ENCODE measurements around the gene RAB20.
"Not testable (repeated sequence)": the region's sequence is repeated elsewhere in the genome, so short reads cannot be mapped to it uniquely, and the experiment has no call there.

RAB20 gene

DNA sequence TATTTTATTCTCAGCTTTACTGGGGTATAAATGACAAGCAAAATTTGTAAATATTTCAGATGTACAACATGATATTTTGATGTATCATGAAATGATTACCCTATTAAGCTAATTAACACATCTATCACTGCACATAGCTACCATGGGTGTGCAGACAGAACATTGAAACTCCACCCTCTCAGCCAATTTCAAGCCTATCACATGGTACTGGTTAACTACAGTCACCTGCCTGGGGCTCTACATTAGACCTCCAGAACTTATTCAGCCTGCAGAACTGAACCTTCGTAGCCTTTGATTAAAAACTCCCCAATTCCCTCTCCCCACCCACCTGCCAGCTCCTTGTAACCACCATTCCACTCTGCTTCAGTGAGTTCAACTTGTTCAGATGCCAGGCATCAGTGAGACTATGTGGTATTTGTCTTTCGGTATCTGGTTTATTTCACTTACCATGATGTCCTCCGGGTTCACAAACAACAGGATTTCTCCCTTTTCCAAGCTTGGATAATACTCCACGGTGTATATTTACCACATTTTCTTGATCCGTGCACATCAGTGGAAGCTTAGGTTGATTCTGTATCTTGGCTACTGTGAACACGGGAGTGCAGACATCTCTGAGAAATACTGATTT, 19.2 kb downstream of the RAB20 start:
- no peak overlapping the region for H3K27ac ChIP-seq (ENCODE audit: low read depth, low read length)
- peaks cover 28 to 39% of the 10 kb centered on the region in 2 donors for H3K4me1 ChIP-seq (ENCODE audit: control insufficient read depth in 1 of 2, insufficient read depth in 2 of 2, low read length in 2 of 2)
- H3K9me3 ChIP-seq (ENCODE audit: control insufficient read depth in 1 of 2, low read length in 2 of 2) = no peaks in the 10 kb centered on the region
- peaks cover 0 to 6% of the 10 kb centered on the region in 2 donors for H3K36me3 ChIP-seq (ENCODE audit: control insufficient read depth in 1 of 2, insufficient read depth in 2 of 2, low read length in 2 of 2)
- H3K9ac ChIP-seq (ENCODE audit: low read depth in 1 of 2, low read length in 2 of 2) = no peak overlapping the region
- H3K4me3 ChIP-seq (ENCODE audit: low read depth in 1 of 2, low read length in 2 of 2) = no peak overlapping the region
- H3K27me3 ChIP-seq (ENCODE audit: control insufficient read depth in 1 of 2, insufficient read depth in 2 of 2, low read length in 2 of 2) = no peaks in the 10 kb centered on the region

DNA sequence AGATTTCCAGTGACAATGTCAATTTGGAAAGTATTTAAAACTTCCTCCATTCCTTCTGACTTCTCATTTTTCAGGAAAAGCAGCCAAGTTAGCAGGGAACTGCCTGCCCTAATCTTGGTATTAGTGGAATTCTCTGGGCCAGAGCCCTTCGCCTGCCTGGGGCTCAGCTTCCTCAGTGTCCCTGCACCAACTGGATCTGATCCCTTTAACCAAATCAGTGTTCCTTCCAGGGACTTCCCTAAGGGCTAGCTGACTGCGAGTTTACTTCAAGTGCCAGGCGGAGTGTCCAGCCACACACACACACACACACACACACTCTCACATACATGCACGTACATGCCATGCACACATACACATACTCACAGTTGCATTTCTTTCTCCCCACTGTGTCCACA, 20.0 kb downstream of the RAB20 start:
- no peaks in the 10 kb centered on the region for H3K9me3 ChIP-seq (ENCODE audit: control insufficient read depth in 1 of 2, low read length in 2 of 2)
- peaks cover 21 to 32% of the 10 kb centered on the region in 2 donors for H3K4me1 ChIP-seq (ENCODE audit: control insufficient read depth in 1 of 2, insufficient read depth in 2 of 2, low read length in 2 of 2)
- no peak overlapping the region for H3K4me3 ChIP-seq (ENCODE audit: low read depth in 1 of 2, low read length in 2 of 2)
- H3K9ac ChIP-seq (ENCODE audit: low read depth in 1 of 2, low read length in 2 of 2) = no peak overlapping the region
- H3K27ac ChIP-seq (ENCODE audit: low read depth, low read length) = no peak overlapping the region
- H3K36me3 ChIP-seq (ENCODE audit: control insufficient read depth in 1 of 2, insufficient read depth in 2 of 2, low read length in 2 of 2) = peaks cover 0 to 6% of the 10 kb centered on the region in 2 donors
- no peaks in the 10 kb centered on the region for H3K27me3 ChIP-seq (ENCODE audit: control insufficient read depth in 1 of 2, insufficient read depth in 2 of 2, low read length in 2 of 2)

DNA sequence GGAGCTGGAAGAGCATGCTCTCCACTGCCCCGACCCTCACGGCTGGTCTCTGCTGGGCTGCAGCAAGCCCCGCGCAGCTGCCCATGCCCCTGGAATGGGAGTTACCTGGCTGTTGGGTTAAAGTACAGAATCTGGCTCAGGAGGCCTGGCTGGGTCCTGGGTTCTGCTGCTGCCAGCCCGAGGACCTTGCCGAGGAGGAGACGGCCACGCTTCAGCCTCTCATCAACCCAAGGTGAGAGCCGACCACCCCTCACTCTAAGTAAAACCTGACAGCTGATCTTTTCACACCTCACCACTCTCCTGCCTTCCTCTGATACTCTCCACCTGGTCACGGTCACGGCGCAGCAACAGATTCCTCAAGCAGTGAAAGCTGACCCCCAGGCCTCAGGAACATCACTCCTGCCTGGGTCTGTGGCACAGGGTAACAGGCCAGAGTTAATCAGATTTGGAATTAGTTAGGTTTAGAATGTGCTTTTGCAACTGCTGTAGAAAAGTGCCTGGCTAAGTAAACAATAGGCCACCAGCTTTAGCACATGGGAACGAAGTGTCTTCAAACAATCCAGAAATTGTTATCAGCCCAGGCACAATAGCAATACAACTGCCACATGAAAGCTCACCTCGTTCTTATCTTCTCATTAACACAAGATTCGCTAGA, 20.5 kb downstream of the RAB20 start:
- H3K36me3 ChIP-seq (ENCODE audit: control insufficient read depth in 1 of 2, insufficient read depth in 2 of 2, low read length in 2 of 2) = peaks cover 0 to 6% of the 10 kb centered on the region in 2 donors
- no peaks in the 10 kb centered on the region for H3K27me3 ChIP-seq (ENCODE audit: control insufficient read depth in 1 of 2, insufficient read depth in 2 of 2, low read length in 2 of 2)
- no peak overlapping the region for H3K4me3 ChIP-seq (ENCODE audit: low read depth in 1 of 2, low read length in 2 of 2)
- no peak overlapping the region for H3K27ac ChIP-seq (ENCODE audit: low read depth, low read length)
- no peaks in the 10 kb centered on the region for H3K9me3 ChIP-seq (ENCODE audit: control insufficient read depth in 1 of 2, low read length in 2 of 2)
- peaks cover 17 to 28% of the 10 kb centered on the region in 2 donors for H3K4me1 ChIP-seq (ENCODE audit: control insufficient read depth in 1 of 2, insufficient read depth in 2 of 2, low read length in 2 of 2)
- no peak overlapping the region for H3K9ac ChIP-seq (ENCODE audit: low read depth in 1 of 2, low read length in 2 of 2)

DNA sequence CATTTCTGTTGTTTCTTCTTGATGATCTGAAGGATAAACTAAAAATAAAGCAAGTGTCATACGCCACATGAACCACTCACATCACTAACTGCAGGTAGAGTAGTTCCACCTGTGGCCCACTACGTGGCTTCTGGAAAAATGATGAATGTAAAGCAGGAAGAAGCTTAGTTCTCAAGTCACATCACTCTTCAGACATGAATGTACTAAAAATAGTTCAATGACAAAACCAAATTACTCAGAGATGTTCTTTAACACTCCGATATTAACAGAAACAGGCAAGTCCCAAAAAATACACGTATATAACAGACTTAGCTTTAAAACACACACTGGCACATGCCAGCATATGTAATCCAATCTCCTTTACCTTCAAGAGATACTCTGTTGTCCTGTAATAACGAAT, 21.6 kb downstream of the RAB20 start:
- Histone ChIP-seq H3K36me3 (ENCODE audit: control insufficient read depth in 1 of 2, insufficient read depth in 2 of 2, low read length in 2 of 2) (peaks cover 0 to 6% of the 10 kb centered on the region in 2 donors), H3K9me3 (ENCODE audit: control insufficient read depth in 1 of 2, low read length in 2 of 2) (no peaks in the 10 kb centered on the region), H3K4me1 (ENCODE audit: control insufficient read depth in 1 of 2, insufficient read depth in 2 of 2, low read length in 2 of 2) (peaks cover 17 to 22% of the 10 kb centered on the region in 2 donors), H3K27ac (ENCODE audit: low read depth, low read length) (no peak overlapping the region), H3K27me3 (ENCODE audit: control insufficient read depth in 1 of 2, insufficient read depth in 2 of 2, low read length in 2 of 2) (no peaks in the 10 kb centered on the region), H3K9ac (ENCODE audit: low read depth in 1 of 2, low read length in 2 of 2) (no peak overlapping the region), H3K4me3 (ENCODE audit: low read depth in 1 of 2, low read length in 2 of 2) (no peak overlapping the region)

DNA sequence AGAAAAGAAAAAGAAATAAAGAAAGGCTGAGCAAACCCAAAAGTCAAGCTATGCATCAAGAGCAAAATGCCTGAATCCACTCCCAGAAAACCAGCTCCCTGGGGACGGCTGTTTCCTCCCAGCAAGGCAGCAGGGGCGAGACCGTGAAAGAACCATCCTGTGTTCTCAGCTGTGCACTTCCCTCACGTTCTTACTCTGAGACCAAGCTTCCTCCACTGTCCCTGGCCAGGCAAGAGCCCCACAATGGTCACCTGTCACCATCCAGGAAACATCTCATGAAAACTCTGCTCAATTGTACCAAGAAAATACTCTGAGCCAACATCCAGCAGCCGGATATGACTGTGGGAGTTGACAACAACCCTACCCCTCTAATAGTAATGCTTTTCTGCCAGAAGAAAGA, 22.9 kb downstream of the RAB20 start:
- no peak overlapping the region for H3K9ac ChIP-seq (ENCODE audit: low read depth in 1 of 2, low read length in 2 of 2)
- H3K36me3 ChIP-seq (ENCODE audit: control insufficient read depth in 1 of 2, insufficient read depth in 2 of 2, low read length in 2 of 2) = peaks cover 0 to 6% of the 10 kb centered on the region in 2 donors
- peaks cover 17 to 22% of the 10 kb centered on the region in 2 donors for H3K4me1 ChIP-seq (ENCODE audit: control insufficient read depth in 1 of 2, insufficient read depth in 2 of 2, low read length in 2 of 2)
- no peak overlapping the region for H3K4me3 ChIP-seq (ENCODE audit: low read depth in 1 of 2, low read length in 2 of 2)
- no peaks in the 10 kb centered on the region for H3K9me3 ChIP-seq (ENCODE audit: control insufficient read depth in 1 of 2, low read length in 2 of 2)
- H3K27ac ChIP-seq (ENCODE audit: low read depth, low read length) = no peak overlapping the region
- no peaks in the 10 kb centered on the region for H3K27me3 ChIP-seq (ENCODE audit: control insufficient read depth in 1 of 2, insufficient read depth in 2 of 2, low read length in 2 of 2)

DNA sequence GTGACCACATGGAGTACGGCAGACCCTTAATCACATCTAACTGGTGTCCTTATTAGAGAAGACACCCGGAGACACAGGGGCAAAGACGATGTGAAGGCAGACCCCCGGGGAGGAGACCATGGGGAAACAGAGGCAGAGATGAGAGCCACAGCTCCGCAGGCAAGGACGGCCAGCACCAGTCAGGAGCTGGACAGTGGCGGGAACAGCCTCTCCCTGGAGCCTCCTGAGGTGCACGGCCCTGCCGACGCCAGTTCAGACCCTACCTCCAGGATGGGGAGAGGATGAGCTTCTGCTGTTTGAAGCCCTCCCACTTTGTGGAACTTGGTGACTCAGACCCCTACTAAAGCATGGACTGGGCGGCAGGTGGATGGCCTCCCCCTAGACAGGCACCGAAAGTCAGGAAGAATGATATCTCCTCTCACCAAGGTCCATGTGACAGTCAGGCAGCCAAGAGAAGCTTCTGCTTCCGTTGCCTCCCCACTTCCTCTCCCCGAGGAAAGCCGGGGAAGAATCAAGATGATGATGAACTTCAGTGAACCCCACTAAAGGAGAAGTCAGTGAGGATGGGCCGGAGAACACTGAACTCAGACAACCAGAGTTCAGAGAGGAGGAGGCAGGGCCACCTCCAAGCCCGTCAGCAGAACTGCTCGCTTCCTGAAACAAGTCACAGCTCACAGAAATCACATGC, 25.4 kb downstream of the RAB20 start:
- H3K9me3 ChIP-seq (ENCODE audit: control insufficient read depth in 1 of 2, low read length in 2 of 2) = no peaks in the 10 kb centered on the region
- H3K27ac ChIP-seq (ENCODE audit: low read depth, low read length) = no peak overlapping the region

DNA sequence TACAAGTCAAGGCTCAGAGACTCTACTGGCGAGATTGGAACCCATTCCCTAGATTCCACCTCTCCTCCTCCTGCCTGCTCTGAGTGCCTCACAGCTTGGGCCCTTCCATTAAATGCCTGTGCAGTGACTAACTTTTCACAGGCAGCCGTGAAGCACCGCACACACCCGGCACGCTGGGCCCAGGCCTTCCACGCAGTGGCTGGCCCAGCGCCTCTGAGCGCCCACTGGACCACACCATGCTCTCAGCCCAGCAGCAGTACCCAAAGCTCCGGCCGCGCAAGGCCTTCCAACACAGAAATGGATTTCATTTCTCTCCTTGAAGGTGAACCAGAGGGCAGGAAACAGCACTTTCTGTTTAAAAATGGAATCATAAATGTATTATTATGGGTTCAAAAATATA, 26.0 kb downstream of the RAB20 start:
- no peak overlapping the region for H3K4me3 ChIP-seq (ENCODE audit: low read depth in 1 of 2, low read length in 2 of 2)

More for the DNA sequence above, 25.4 kb downstream of the RAB20 start:
- no peak overlapping the region for H3K4me3 ChIP-seq (ENCODE audit: low read depth in 1 of 2, low read length in 2 of 2)
- peaks cover 9 to 14% of the 10 kb centered on the region in 2 donors for H3K4me1 ChIP-seq (ENCODE audit: control insufficient read depth in 1 of 2, insufficient read depth in 2 of 2, low read length in 2 of 2)
- no peaks in the 10 kb centered on the region for H3K36me3 ChIP-seq (ENCODE audit: control insufficient read depth in 1 of 2, insufficient read depth in 2 of 2, low read length in 2 of 2)
- no peak overlapping the region for H3K9ac ChIP-seq (ENCODE audit: low read depth in 1 of 2, low read length in 2 of 2)
- no peaks in the 10 kb centered on the region for H3K27me3 ChIP-seq (ENCODE audit: control insufficient read depth in 1 of 2, insufficient read depth in 2 of 2, low read length in 2 of 2)

DNA sequence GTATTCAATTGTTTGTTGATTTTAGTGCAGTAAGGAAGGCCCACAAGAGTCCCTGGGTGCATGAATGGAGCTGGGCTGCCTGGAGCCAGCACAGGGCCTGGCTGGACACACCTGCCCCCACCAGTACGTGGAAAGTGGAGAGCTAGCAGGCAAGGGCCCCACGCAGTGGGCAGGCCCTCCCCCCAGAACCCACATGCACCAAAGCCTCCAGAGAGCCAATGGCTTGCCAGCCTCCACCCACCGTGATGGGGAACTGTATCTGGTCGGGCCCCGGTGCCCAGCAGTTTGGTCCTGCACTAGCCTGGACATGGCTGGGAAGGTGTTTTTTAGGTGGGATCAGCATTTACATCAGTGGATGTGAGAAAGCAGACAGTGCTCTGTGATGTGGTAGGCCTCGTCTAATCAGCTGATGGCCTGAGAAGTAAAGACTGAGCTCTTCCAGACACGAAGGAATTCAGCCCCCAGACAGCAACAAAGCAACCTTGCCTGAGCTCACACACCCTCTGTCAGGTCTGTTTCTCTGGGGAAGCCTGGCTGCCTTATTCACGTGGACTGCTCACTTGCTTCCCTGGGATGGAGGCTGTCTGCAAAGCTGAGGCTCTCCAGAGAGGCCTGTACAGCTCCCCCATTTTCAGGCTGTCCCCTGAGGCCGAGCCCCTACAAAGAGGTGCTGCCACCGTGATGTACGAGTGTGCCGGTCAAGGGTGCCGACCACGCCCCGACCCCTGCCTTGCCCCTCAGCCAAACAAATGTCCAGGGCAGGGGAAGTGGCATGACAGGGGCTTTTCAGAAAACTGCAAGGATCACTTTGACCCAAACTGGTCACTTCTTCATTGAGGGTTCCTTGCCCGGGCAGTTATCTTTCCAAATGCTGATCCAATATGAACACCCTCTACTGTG, 27.5 kb downstream of the RAB20 start:
- H3K9me3 ChIP-seq (ENCODE audit: control insufficient read depth in 1 of 2, low read length in 2 of 2) = no peaks in the 10 kb centered on the region
- H3K4me1 ChIP-seq (ENCODE audit: control insufficient read depth in 1 of 2, insufficient read depth in 2 of 2, low read length in 2 of 2) = peaks cover 9 to 13% of the 10 kb centered on the region in 2 donors
- no peaks in the 10 kb centered on the region for H3K27me3 ChIP-seq (ENCODE audit: control insufficient read depth in 1 of 2, insufficient read depth in 2 of 2, low read length in 2 of 2)
- no peak overlapping the region for H3K4me3 ChIP-seq (ENCODE audit: low read depth in 1 of 2, low read length in 2 of 2)
- H3K9ac ChIP-seq (ENCODE audit: low read depth in 1 of 2, low read length in 2 of 2) = no peak overlapping the region
- H3K36me3 ChIP-seq (ENCODE audit: control insufficient read depth in 1 of 2, insufficient read depth in 2 of 2, low read length in 2 of 2) = no peaks in the 10 kb centered on the region
- no peak overlapping the region for H3K27ac ChIP-seq (ENCODE audit: low read depth, low read length)

More for the DNA sequence above, 26.0 kb downstream of the RAB20 start:
- Histone ChIP-seq H3K27ac (ENCODE audit: low read depth, low read length) (no peak overlapping the region), H3K9me3 (ENCODE audit: control insufficient read depth in 1 of 2, low read length in 2 of 2) (no peaks in the 10 kb centered on the region), H3K9ac (ENCODE audit: low read depth in 1 of 2, low read length in 2 of 2) (no peak overlapping the region), H3K36me3 (ENCODE audit: control insufficient read depth in 1 of 2, insufficient read depth in 2 of 2, low read length in 2 of 2) (no peaks in the 10 kb centered on the region), H3K4me1 (ENCODE audit: control insufficient read depth in 1 of 2, insufficient read depth in 2 of 2, low read length in 2 of 2) (peaks cover 5 to 10% of the 10 kb centered on the region in 2 donors), H3K27me3 (ENCODE audit: control insufficient read depth in 1 of 2, insufficient read depth in 2 of 2, low read length in 2 of 2) (no peaks in the 10 kb centered on the region)

DNA sequence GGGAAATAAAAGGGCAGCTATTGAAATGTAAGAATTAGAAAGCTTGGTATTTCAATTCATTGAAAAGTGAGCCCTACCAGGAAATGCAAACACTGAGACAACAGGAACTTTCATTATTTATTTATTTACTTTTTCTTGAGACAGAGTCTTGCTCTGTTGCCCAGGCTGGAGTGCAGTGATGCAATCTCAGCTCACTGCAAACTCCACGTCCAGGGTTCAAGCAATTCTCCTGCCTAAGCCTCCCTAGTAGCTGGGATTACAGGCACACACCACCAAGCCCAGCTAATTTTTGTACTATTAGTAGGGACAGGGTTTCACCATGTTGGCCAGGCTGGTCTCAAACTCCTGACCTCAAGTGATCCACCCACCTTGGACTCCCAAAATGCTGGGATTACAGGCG, 29.3 kb downstream of the RAB20 start:
- H3K4me3 ChIP-seq (ENCODE audit: low read depth in 1 of 2, low read length in 2 of 2); H3K27ac ChIP-seq (ENCODE audit: low read depth, low read length); H3K9ac ChIP-seq (ENCODE audit: low read depth in 1 of 2, low read length in 2 of 2); H3K36me3 ChIP-seq (ENCODE audit: control insufficient read depth in 1 of 2, insufficient read depth in 2 of 2, low read length in 2 of 2); H3K9me3 ChIP-seq (ENCODE audit: control insufficient read depth in 1 of 2, low read length in 2 of 2); H3K27me3 ChIP-seq (ENCODE audit: control insufficient read depth in 1 of 2, insufficient read depth in 2 of 2, low read length in 2 of 2): not testable (repeated sequence)
- peaks cover 18 to 25% of the 10 kb centered on the region in 2 donors for H3K4me1 ChIP-seq (ENCODE audit: control insufficient read depth in 1 of 2, insufficient read depth in 2 of 2, low read length in 2 of 2)
